ENCODE results near the gene ZNF789. TPM values are rescaled to one million over a fixed set of nuclear protein-coding genes. Genes with fewer than 3 reads are reported as not detected.

Gene ZNF789
- total RNA-seq, 1 donor from 2014 or later = 28.5 TPM

- intact Hi-C loops (cut with micrococcal nuclease) = loop anchor here (10.0 kb wide), 2 partner anchors 334 to 494 kb away; no protein-coding TSS in a partner anchor
These were observed 28.5 kb downstream of the ZNF789 start for GRCh38 chr7:99501236-99501635.

- intact Hi-C loops (cut with micrococcal nuclease) = loop anchor here (1.0 to 10.0 kb wide), 7 partner anchors 32 to 511 kb away; partner anchors contain the start of genes BUD31, PDAP1, ZKSCAN1 and ZNF789
These were observed 31.6 kb downstream of the ZNF789 start for GRCh38 chr7:99504281-99504602.

GRCh38 chr7:99504603-99505323, 32.1 kb downstream of the ZNF789 start, which contains the start of gene ZKSCAN5:
ZKSCAN5 (plus strand) TSS chr7:99504662; CDS start chr7:99506045, 1,383 bp downstream.
- intact Hi-C loops (cut with micrococcal nuclease) = loop anchor here (1.0 to 10.0 kb wide), 10 partner anchors 32 to 511 kb away; partner anchors contain the start of genes BUD31, FAM200A, PDAP1 and ZKSCAN1

- intact Hi-C loops (cut with micrococcal nuclease) = loop anchor here (1.0 to 10.0 kb wide), 5 partner anchors 47 to 490 kb away; partner anchors contain the start of genes FAM200A, ZNF655 and ZSCAN25
These were observed 32.6 kb downstream of the ZNF789 start for GRCh38 chr7:99505324-99505662.

GRCh38 chr7:99514050-99514449, 41.4 kb downstream of the ZNF789 start:
- intact Hi-C loops (cut with micrococcal nuclease) = no loop called here

GRCh38 chr7:99521399-99521798, 48.7 kb downstream of the ZNF789 start:
- intact Hi-C loops (cut with micrococcal nuclease) = no loop called here

- intact Hi-C loops (cut with micrococcal nuclease) = no loop called here
These were observed 53.2 kb downstream of the ZNF789 start for GRCh38 chr7:99525713-99526440.

GRCh38 chr7:99531354-99531765, 58.7 kb downstream of the ZNF789 start:
- intact Hi-C loops (cut with micrococcal nuclease) = no loop called here

GRCh38 chr7:99535667-99536066, 63.0 kb downstream of the ZNF789 start:
- intact Hi-C loops (cut with micrococcal nuclease) = no loop called here

Other genes with a start within 250 kb of the ZNF789 start
- gene MYH16, start 200.1 kb upstream of the ZNF789 start, total RNA-seq = not detected in 2 replicates
- 60.3 and 67.1 TPM in 2 replicates for gene ARPC1A, start 147.0 kb upstream of the ZNF789 start, total RNA-seq
- 405 and 417 TPM in 2 replicates for gene ARPC1B, start 98.2 kb upstream of the ZNF789 start, total RNA-seq
- gene PDAP1, start 64.3 kb upstream of the ZNF789 start, total RNA-seq = 102 and 107 TPM in 2 replicates
- 111 and 118 TPM in 2 replicates for gene BUD31, start 63.9 kb upstream of the ZNF789 start, total RNA-seq
- 10.0 and 11.8 TPM in 2 replicates for gene PTCD1, start 34.1 kb upstream of the ZNF789 start, total RNA-seq
- gene CPSF4, start 33.9 kb upstream of the ZNF789 start, total RNA-seq = 68.0 and 70.2 TPM in 2 replicates
- gene ATP5MF, start 6.7 kb upstream of the ZNF789 start, total RNA-seq = 341 and 351 TPM in 2 replicates
- gene ZNF394, start 27.4 kb downstream of the ZNF789 start, total RNA-seq = 60.1 and 61.7 TPM in 2 replicates
- 11.4 and 12.6 TPM in 2 replicates for gene ZKSCAN5, start 31.8 kb downstream of the ZNF789 start, total RNA-seq
- gene FAM200A, start 79.2 kb downstream of the ZNF789 start, total RNA-seq = 4.2 and 4.5 TPM in 2 replicates
- gene ZNF655, start 85.8 kb downstream of the ZNF789 start, total RNA-seq = 102 and 108 TPM in 2 replicates
- gene TMEM225B, start 125.4 kb downstream of the ZNF789 start, total RNA-seq = 1.4 and 1.6 TPM in 2 replicates
- gene ZSCAN25, start 144.1 kb downstream of the ZNF789 start, total RNA-seq = 26.8 and 28.9 TPM in 2 replicates
- gene CYP3A5, start 207.1 kb downstream of the ZNF789 start, total RNA-seq = not detected in 2 replicates